ENCODE measurements around the gene KSR1. TPM values are rescaled to one million over a fixed set of nuclear protein-coding genes. Genes with fewer than 3 reads are reported as not detected.

Gene KSR1
- total RNA-seq, 1 donor from 2014 or later, result 40.3 TPM

DNA sequence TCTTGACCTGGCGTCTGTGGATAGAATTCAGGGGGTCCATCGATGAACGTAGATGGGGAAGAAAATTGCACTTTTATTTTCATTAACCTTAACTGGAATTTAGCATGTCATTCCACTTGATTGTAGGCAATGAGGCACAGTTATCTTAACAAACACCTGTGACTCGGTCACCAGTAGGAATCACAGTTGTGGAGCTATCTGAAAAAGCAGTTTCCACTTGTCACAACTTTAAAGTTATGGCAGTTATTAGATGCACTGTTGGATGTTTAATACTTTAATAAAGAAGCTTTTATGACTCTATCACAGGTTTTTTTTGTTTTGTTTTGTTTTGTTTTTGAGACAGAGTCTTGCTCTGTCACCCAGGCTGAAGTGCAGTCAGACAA is 91.0 kb downstream of the KSR1 start:
- Histone ChIP-seq H3K4me3 (no peak overlapping the region), H3K4me1 (peaks cover 46% of the 10 kb centered on the region), H3K27ac (no peak overlapping the region), H3K27me3 (no peaks in the 10 kb centered on the region), H3K9me3 (no peaks in the 10 kb centered on the region), H3K36me3 (no peaks in the 10 kb centered on the region)
- no peak for DNase-seq (ENCODE audit: extremely low spot score in 2 of 2)
- intact Hi-C loops (cut with DNase I), result no loop called here
- no peak for TF ChIP-seq CTCF (IDR thresholded peaks at IDR 0.05)
- TF ChIP-seq POLR2A (IDR thresholded peaks at IDR 0.05), result no peak
- TF ChIP-seq POLR2AphosphoS5 (IDR thresholded peaks at IDR 0.05; ENCODE audit: insufficient read depth in 1 of 2, low read depth in 1 of 2), result no peak

DNA sequence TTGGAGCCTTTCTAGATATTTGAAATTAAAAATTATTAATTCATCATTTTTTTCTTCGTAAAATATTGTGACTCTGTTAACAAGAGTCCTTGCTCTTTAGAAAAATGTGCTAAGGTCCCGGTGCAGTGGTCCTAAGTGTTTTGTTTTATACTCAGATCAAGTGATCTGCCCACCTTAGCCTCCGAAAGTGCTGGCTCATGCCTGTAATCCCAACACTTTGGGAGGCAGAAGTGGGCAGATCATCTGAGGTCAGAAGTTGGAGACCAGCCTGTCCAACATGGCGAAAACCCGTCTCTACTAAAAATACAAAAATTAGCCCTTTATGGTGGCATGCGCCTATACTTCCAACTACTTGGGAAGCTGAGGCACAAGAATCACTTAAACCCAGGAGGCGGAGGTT is 92.1 kb downstream of the KSR1 start:
- intact Hi-C loops (cut with DNase I), result no loop called here
- TF ChIP-seq POLR2AphosphoS5 (IDR thresholded peaks at IDR 0.05; ENCODE audit: insufficient read depth in 1 of 2, low read depth in 1 of 2) (no peak), CTCF (IDR thresholded peaks at IDR 0.05) (no peak), POLR2A (IDR thresholded peaks at IDR 0.05) (no peak)
- no peaks in the 10 kb centered on the region for H3K27me3 ChIP-seq
- H3K4me3 ChIP-seq, result no peak overlapping the region
- no peaks in the 10 kb centered on the region for H3K36me3 ChIP-seq
- H3K27ac ChIP-seq, result no peak overlapping the region
- H3K4me1 ChIP-seq, result peaks cover 46% of the 10 kb centered on the region
- H3K9me3 ChIP-seq, result no peaks in the 10 kb centered on the region
- no peak for DNase-seq (ENCODE audit: extremely low spot score in 2 of 2)

DNA sequence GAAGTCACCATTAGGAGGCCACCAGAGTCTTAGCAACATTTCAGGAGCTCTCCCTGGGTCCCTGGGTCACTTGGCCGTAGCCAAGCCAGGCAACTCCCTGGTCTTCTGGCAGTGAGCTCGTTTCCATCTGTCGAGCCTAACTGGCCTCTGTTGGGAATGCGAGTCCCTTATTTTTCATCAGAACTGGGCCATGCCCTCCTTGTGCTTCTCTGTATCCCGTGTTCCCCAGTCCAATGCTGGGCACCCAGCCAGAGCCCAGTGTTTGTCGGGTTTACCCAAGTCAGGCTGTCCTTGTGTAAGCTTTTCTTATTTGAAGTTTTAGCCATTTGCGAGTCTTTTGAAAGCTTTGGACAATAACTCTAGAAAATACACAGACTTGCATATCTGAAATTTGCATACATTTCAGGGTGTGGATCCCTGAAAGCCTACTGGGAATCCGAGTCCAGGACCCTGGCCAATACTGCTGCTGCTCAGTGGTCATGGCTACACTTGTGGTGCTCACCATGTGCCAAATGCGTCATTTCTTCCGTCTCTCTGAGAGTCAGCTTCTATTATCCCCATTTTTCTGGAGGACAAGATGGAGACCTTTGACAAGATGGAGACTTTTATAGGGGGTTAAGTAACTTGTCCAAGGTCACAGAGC is 93.1 kb downstream of the KSR1 start:
- DNase-seq (ENCODE audit: extremely low spot score in 2 of 2), result no peak
- Histone ChIP-seq H3K36me3 (no peaks in the 10 kb centered on the region), H3K27me3 (no peaks in the 10 kb centered on the region), H3K27ac (peak overlapping the region; percentile 57), H3K4me1 (peaks cover 46% of the 10 kb centered on the region), H3K4me3 (no peak overlapping the region), H3K9me3 (no peaks in the 10 kb centered on the region)
- intact Hi-C loops (cut with DNase I), result no loop called here
- no peak for TF ChIP-seq POLR2A (IDR thresholded peaks at IDR 0.05)
- TF ChIP-seq CTCF (IDR thresholded peaks at IDR 0.05), result no peak
- no peak for TF ChIP-seq POLR2AphosphoS5 (IDR thresholded peaks at IDR 0.05; ENCODE audit: insufficient read depth in 1 of 2, low read depth in 1 of 2)

DNA sequence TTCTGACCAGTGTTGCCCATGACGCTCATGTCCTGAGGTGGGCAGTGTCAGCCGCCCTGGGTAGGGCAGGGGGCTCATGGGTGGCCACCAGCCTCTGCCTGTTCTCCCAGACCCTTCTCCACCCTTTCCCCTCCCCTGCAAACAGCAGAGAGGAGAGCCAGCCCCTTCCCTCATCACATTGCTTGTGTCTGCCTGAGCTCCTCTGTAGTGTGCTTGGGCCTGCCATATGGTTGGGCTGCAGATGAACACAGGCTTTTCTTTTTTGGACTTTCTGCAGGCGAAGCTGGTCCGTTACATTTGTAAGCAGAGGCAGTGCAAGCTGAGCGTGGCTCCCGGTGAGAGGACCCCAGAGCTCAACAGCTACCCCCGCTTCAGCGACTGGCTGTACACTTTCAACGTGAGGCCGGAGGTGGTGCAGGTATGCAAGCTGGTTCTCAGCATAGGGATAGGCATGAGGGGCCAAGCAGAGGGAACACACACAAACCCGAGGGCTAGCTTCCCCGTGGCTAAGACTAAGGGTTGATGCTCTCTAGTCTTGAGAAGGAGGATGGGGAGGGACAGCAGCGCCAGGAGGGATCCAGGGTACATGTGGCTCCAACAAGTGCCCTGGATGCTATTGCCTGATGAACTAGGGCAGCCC is 94.2 kb downstream of the KSR1 start:
- no peak overlapping the region for H3K4me3 ChIP-seq
- peaks cover 35% of the 10 kb centered on the region for H3K4me1 ChIP-seq
- H3K9me3 ChIP-seq, result no peaks in the 10 kb centered on the region
- DNase-seq (ENCODE audit: extremely low spot score in 2 of 2), result no peak
- H3K27me3 ChIP-seq, result no peaks in the 10 kb centered on the region
- intact Hi-C loops (cut with DNase I), result no loop called here
- peak overlapping the region; percentile 57 for H3K27ac ChIP-seq
- TF ChIP-seq CTCF (IDR thresholded peaks at IDR 0.05) (no peak), POLR2AphosphoS5 (IDR thresholded peaks at IDR 0.05; ENCODE audit: insufficient read depth in 1 of 2, low read depth in 1 of 2) (no peak), POLR2A (IDR thresholded peaks at IDR 0.05) (no peak)
- no peaks in the 10 kb centered on the region for H3K36me3 ChIP-seq

DNA sequence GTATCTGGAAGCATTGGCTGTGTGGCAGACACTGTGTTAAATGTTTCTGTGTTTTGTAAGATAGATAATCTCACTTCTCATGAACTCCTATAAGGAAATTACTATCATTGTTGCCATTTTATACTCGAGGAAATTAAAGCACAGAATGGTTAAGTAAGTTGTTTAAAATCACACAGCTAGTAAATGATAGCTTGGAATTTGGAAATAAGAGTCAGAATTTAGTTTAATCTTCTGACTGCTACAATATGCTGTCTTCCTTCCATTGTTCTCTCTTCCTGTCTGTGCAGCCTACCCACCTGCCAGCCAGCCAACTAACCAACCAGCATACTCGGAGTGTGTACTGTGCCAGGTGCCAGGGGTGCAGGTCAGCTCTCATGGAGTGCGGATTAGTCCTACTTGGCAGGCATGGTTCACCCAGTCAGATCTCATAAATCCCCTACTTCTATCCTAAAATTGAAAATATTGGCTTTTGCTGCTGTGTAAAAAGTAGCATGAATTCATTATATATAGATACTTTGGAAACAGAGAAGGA is 94.8 kb downstream of the KSR1 start:
- no peak overlapping the region for H3K4me3 ChIP-seq
- no peak overlapping the region for H3K27ac ChIP-seq
- no peaks in the 10 kb centered on the region for H3K27me3 ChIP-seq
- H3K9me3 ChIP-seq, result no peaks in the 10 kb centered on the region
- peaks cover 29% of the 10 kb centered on the region for H3K4me1 ChIP-seq
- H3K36me3 ChIP-seq, result no peaks in the 10 kb centered on the region
- no peak for DNase-seq (ENCODE audit: extremely low spot score in 2 of 2)
- intact Hi-C loops (cut with DNase I), result no loop called here
- TF ChIP-seq POLR2AphosphoS5 (IDR thresholded peaks at IDR 0.05; ENCODE audit: insufficient read depth in 1 of 2, low read depth in 1 of 2) (no peak), CTCF (IDR thresholded peaks at IDR 0.05) (no peak), POLR2A (IDR thresholded peaks at IDR 0.05) (no peak)

Measured in vagina (tissue), 2 donors.